GM12872 (cell line): Measurements from ENCODE around the gene NMRK2.

Experiments
- CTCF ChIP-seq: IDR thresholded peaks from 3 replicates; pipeline ENCODE4 v1.5.1; 2011; ENCODE audit warnings: low read depth, mild to moderate bottlenecking, low read length, moderate library complexity; ENCODE audit not compliant: insufficient read depth

The NMRK2 gene

DNA sequence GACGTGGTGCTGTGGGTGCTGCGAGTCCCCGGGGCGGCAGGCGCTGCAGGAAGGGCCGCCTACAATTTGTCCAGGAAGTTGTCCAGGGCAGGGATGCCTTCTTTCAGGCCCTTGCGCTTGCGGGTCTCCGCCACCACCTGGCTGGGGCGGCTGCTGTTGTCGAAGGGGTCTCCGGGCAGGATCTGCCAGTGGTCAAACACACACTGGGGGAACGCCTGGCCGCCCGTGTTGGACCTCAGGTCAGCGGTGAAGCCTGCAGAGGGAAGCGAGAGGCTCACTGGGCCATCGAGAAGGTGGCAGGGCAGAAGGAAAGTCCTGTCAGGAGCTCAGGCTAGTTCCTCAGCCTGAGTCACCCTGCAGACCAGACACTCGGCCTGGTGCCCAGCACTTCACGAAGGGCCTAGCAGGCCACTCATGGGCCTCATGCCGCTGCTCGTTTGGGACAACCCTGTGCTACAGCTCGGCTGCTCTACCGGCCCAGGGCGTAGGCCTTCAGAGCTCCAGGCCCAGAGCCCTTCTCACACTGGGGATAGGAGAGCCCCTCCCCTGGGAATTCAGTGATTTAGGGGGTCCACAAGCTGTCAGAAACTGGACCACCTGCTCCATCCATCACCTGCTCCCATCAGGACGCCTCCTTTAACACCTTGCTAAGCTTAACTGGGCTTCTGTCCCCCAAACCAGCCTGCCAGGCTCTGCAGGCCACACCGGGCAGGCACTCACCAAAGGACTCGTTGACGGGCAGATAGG is 43.8 kb downstream of the NMRK2 start:
- no peak for TF ChIP-seq CTCF

DNA sequence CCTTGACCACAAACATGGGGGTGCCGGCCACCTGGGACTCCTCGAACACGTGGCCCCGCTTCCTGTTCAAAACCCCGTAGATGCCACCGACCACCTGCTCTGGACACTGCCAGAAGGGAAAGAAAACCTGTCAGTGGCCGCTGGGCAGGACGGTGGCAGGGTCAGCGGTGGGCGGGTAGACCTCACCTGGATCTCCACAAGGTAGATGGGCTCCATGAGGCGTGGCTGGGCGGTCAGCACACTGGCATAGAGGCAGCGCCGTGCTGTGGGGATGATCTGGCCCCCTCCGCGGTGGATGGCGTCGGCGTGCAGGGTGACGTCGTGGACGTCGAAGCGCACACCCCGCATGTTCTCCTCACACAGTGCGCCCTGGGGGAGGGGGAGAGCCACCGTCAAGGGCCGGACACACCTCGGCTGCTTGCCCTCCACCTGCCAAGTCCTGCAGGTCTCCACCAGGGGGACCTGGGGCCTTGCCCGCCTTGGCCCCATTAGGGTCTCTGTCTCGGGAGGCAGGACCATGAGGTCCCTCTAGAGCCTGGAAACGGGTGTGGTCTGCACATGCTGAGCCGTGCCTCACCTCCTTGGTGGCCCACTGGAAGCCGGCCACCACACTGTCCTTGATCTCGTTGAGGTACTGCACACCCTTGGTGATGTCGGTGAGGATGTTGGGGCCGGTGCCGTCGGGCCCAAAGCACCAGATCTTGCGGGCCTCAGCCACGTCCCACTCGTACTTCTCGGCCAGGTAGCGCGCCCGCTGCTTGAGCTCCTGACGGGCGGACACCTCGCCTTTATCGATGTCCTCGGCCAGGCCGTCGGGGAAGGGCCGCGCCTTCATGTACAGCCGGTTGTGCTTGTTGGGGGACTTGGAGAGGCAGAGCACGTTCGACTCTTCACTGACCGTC is 44.6 kb downstream of the NMRK2 start:
- peak; percentile 30; the same call in 1 of the 3 replicates for TF ChIP-seq CTCF

DNA sequence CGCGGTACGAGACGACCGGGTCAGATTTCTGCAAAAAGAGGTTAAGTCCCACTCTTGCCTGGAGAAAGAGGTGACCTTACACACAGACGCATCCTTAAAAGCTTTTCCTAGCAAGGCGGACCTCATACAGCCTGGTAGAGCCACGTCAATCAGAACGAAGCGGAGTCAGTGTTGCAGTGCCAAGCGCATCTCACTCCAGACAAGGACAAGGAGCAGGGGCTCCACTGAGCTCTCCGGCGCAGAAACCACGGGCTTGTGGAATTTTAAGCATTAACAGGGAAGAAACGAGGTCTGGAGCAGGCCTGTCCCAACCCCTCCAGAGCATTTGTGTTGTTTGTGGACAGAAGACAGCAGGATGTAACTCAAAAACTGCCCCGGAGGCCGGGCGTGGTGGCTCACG is 45.3 kb downstream of the NMRK2 start:
- no peak for TF ChIP-seq CTCF

DNA sequence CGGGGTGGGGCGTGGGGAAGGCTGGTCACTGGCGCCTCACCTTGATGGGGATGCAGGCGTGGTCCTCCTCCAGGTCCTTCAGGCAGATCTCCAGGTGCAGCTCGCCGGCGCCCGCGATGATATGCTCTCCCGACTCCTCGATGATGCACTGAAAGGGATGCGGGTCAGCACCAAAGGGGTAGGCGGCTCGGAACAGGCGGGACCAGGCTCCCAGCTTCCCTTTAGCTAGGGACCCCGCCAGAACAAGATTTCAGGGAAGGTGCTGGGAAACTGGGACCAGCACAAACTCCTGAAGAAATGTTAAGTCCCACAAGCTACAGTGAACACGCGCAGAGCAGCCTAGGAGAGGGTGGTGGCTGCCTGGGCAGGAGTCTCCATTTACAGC is 46.4 kb downstream of the NMRK2 start:
- no peak for TF ChIP-seq CTCF

- TF ChIP-seq CTCF, result no peak
These were observed 46.9 kb downstream of the NMRK2 start for GRCh38 chr19:3979674-3980352.

- TF ChIP-seq CTCF, result no peak
These were observed 47.7 kb downstream of the NMRK2 start for GRCh38 chr19:3980353-3981251.
